ENCODE data around the gene SLC25A21.

- TF ChIP-seq CTCF (IDR thresholded peaks at IDR 0.05) (no peak), POLR2A (IDR thresholded peaks at IDR 0.05) (no peak)
These were observed 458.3 kb downstream of the SLC25A21 start for GRCh38 chr14:36713960-36714703.

All from lower leg skin (tissue), 3 donors.